Bronchial epithelial cell (primary cell): Measurements from ENCODE around the gene ZDHHC9. TPM values are rescaled to one million over a fixed set of nuclear protein-coding genes. Genes with fewer than 3 reads are reported as not detected.

Experiments used
- DNase-seq: peaks from one replicate; pipeline ENCODE4 v3.0.0-alpha.2; 2010; ENCODE audit warnings: low read depth
- FAIRE-seq: peaks from 2 replicates; lab custom pipeline; 2011; peaks lifted over from hg19 to GRCh38; lab: Jason Lieb, UNC
- H3K27me3 ChIP-seq: 2 replicates; pipeline ENCODE4 v1.5.1; 2011; ENCODE audit warnings: low read length; ENCODE audit not compliant: control insufficient read depth, insufficient read depth
- H3K36me3 ChIP-seq: 2 replicates; pipeline ENCODE4 v1.5.1; 2011; ENCODE audit warnings: low read length; ENCODE audit not compliant: control insufficient read depth, insufficient read depth
- H3K4me3 ChIP-seq: 2 replicates; pipeline ENCODE4 v1.5.1; 2011; ENCODE audit warnings: mild to moderate bottlenecking, low read depth, low read length, control low read depth
- CTCF ChIP-seq: IDR thresholded peaks from 2 replicates; pipeline ENCODE4 v1.5.1; 2011; ENCODE audit warnings: mild to moderate bottlenecking, moderate library complexity, low read length, control low read depth, inconsistent platforms; ENCODE audit not compliant: insufficient read depth, severe bottlenecking
- total RNA-seq: library from RNA; depleted of rRNA; stranded (reverse); fragments of >200 nt; gene quantifications from 2 replicates; pipeline ENCODE4 v1.2.1, GENCODE V29; 2014

Gene ZDHHC9
- total RNA-seq, 1 donor from 2014 or later: 17.1 TPM

- DNase-seq: no peak
- FAIRE-seq: no peak
- Histone ChIP-seq H3K27me3 (no peaks in the 10 kb centered on the region), H3K36me3 (no peaks in the 10 kb centered on the region), H3K4me3 (no peak overlapping the region)
- TF ChIP-seq CTCF: no peak
Observed at GRCh38 chrX:129768186-129768585, 75.5 kb downstream of the ZDHHC9 start.

- no peak for TF ChIP-seq CTCF
- DNase-seq (no peak), FAIRE-seq (no peak)
- Histone ChIP-seq H3K27me3 (no peaks in the 10 kb centered on the region), H3K4me3 (no peak overlapping the region), H3K36me3 (no peaks in the 10 kb centered on the region)
Observed at GRCh38 chrX:129763666-129764065, 80.0 kb downstream of the ZDHHC9 start.

- H3K27me3 ChIP-seq: no peaks in the 10 kb centered on the region
- H3K4me3 ChIP-seq: no peak overlapping the region
- no peak for DNase-seq
- FAIRE-seq: no peak
- no peaks in the 10 kb centered on the region for H3K36me3 ChIP-seq
- TF ChIP-seq CTCF: no peak
Observed at GRCh38 chrX:129762448-129762847, 81.2 kb downstream of the ZDHHC9 start.

DNA sequence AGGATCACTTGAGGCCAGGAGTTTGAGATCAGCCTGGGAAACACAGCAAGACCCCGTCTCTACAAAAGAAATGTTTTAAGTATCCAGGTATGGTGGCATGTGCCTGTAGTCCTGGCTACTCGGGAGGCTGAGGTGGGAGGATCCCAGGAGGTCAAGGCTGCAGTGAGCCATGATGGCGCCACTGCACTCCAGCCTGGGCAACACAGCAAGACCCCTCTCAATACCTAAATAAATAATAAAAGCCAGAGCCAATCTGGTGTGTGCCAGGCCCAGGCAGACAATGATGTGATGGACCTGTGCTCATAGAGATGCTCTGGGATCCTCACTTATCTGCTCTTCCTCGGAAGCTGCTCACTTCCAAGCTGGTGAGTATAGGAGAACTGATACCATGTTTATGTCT lies 82.1 kb downstream of the ZDHHC9 start:
- FAIRE-seq: no peak
- no peaks in the 10 kb centered on the region for H3K27me3 ChIP-seq
- no peak for TF ChIP-seq CTCF
- no peak for DNase-seq
- no peaks in the 10 kb centered on the region for H3K36me3 ChIP-seq
- no peak overlapping the region for H3K4me3 ChIP-seq

- DNase-seq (no peak), FAIRE-seq (no peak)
- no peak overlapping the region for H3K4me3 ChIP-seq
- no peaks in the 10 kb centered on the region for H3K27me3 ChIP-seq
- H3K36me3 ChIP-seq: no peaks in the 10 kb centered on the region
- no peak for TF ChIP-seq CTCF
Observed at GRCh38 chrX:129760981-129761380, 82.7 kb downstream of the ZDHHC9 start.

DNA sequence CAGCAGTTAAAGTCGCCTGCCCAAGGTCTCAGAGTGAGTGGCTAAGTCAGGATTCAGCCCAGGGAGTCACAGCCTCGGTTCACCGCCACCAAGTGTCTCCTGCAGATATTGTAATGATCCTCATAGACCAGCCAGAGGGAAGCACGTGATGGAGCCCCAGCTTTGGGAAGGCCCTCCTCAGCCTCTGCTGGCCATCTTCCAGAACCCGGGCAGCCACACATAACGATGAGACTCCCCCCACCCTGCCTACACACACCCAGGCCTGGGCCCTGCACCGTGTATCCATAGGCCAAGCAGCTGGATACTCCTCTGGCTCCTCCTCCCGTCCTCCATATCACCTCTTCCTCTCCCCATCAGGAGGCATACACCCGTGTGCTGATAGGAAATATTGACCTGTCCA lies 83.5 kb downstream of the ZDHHC9 start:
- DNase-seq (no peak), FAIRE-seq (no peak)
- H3K36me3 ChIP-seq: no peaks in the 10 kb centered on the region
- no peak for TF ChIP-seq CTCF
- no peak overlapping the region for H3K4me3 ChIP-seq
- no peaks in the 10 kb centered on the region for H3K27me3 ChIP-seq
